GM12891 (cell line): Measurements from ENCODE around the gene LRIT1.

Source experiments
- DNase-seq: peaks from one replicate; pipeline ENCODE4 v3.0.0; 2011; ENCODE audit warnings: low spot score; ENCODE audit not compliant: insufficient read length
- FAIRE-seq: peaks from 2 replicates; lab custom pipeline; 2011; peaks lifted over from hg19 to GRCh38; lab: Jason Lieb, UNC
- PAX5 ChIP-seq: IDR thresholded peaks from 2 replicates; pipeline ENCODE4 v1.6.1; 2011; ENCODE audit warnings: low read length, moderate library complexity, mild to moderate bottlenecking; ENCODE audit not compliant: insufficient read depth, severe bottlenecking
- POLR2A ChIP-seq: IDR thresholded peaks from 2 replicates; pipeline ENCODE4 v1.6.1; 2011; ENCODE audit warnings: low read depth, low read length, control low read depth
- POLR2AphosphoS5 ChIP-seq: IDR thresholded peaks from 2 replicates; pipeline ENCODE4 v1.6.1; 2011; ENCODE audit warnings: low read depth, low read length, control low read depth
- POU2F2 ChIP-seq: IDR thresholded peaks from 2 replicates; pipeline ENCODE4 v1.6.1; 2011; ENCODE audit warnings: low read depth, mild to moderate bottlenecking, control low read depth, low read length, moderate library complexity
- SPI1 ChIP-seq: IDR thresholded peaks from 2 replicates; pipeline ENCODE4 v1.6.1; 2011; ENCODE audit warnings: low read depth, low read length, control low read depth
- TAF1 ChIP-seq: IDR thresholded peaks from 2 replicates; pipeline ENCODE4 v1.6.1; 2011; ENCODE audit warnings: low read depth, low read length, control low read depth

LRIT1 gene

GRCh38 chr10:84265418-84265817, 24.1 kb upstream of the LRIT1 start:
- FAIRE-seq (no peak), DNase-seq (no peak)
- TF ChIP-seq POLR2AphosphoS5: no peak
- no peak for TF ChIP-seq POLR2A
- TF ChIP-seq PAX5: no peak
- TF ChIP-seq TAF1: no peak
- TF ChIP-seq POU2F2: no peak
- no peak for TF ChIP-seq SPI1

GRCh38 chr10:84264611-84265141, 23.3 kb upstream of the LRIT1 start:
- TF ChIP-seq SPI1: no peak
- 0 out of 2 replicates have a peak, but pooled peaks have one; percentile 42 for TF ChIP-seq POU2F2
- no peak for DNase-seq
- peak; percentile 98 for FAIRE-seq

DNA sequence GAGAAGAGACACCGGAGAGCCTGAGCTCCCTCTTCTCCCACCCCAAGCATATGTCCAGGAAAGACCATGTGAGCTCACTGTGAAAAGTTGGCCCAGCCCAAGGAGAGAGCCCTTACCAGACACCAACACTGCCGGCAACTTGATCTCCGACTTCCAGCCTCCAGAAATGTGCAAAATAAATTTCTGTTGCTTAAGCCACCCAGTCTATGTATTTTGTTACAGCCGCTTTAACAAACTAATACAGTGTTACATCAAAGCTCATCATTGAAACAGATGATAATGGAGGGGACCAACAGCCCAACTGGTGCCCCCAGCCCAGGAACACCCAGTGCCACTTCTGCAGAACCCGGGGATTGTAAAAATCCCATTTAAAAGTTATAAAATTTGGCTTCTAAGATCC, 22.4 kb upstream of the LRIT1 start:
- TF ChIP-seq PAX5 (no peak), POLR2A (no peak), POU2F2 (no peak), SPI1 (no peak), POLR2AphosphoS5 (no peak), TAF1 (no peak)
- FAIRE-seq: no peak

DNA sequence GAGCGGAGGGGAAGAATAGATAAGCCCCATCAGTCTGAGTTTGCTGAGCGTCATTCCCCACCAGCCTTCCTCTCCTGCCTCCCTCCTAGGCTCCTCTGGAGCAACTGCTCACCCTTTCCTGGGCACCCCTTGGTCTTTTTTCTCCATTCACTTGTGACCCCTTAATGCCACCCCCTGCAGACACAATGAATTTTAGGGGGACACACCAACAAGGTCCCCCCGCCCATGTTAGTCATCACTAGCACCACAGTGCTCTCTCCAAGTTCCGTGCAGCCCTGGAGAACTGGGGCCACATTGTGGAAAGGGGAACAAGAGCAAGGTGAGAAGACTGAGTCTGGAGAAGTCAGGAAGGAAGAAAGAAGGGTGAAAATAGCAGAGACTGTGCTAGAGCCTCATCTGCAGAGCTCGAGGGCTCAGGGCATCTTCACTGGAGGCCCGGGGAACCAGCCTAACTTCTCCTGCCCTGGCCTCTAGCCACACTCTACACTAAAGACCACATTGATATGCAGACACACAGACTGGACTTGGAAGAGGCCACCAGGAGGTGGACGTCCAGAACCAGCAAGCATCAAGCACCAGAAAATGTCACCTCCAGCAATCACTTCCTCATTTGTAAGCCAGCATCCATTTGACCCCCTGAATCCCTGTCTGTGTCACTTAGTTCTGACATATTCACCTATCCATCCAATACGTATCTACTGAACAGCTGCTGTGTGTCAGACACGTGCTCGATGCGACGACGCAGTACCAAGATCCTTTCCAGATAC, 21.0 kb upstream of the LRIT1 start:
- FAIRE-seq (no peak), DNase-seq (no peak)
- TF ChIP-seq POLR2AphosphoS5 (no peak), POLR2A (no peak), POU2F2 (no peak), SPI1 (peak; percentile 77)

More for the DNA sequence above, 22.4 kb upstream of the LRIT1 start:
- no peak for DNase-seq

GRCh38 chr10:84261236-84261915, 20.0 kb upstream of the LRIT1 start:
- TF ChIP-seq PAX5 (no peak), SPI1 (no peak), TAF1 (no peak), POLR2AphosphoS5 (no peak), POLR2A (no peak), POU2F2 (no peak)
- DNase-seq (no peak), FAIRE-seq (no peak)

GRCh38 chr10:84258034-84258695, 16.8 kb upstream of the LRIT1 start:
- FAIRE-seq: no peak
- TF ChIP-seq TAF1 (no peak), SPI1 (no peak), POU2F2 (no peak), POLR2A (no peak), PAX5 (no peak), POLR2AphosphoS5 (no peak)

GRCh38 chr10:84257343-84258020, 16.1 kb upstream of the LRIT1 start:
- DNase-seq (no peak), FAIRE-seq (no peak)
- TF ChIP-seq POU2F2: no peak
- TF ChIP-seq POLR2AphosphoS5: no peak
- no peak for TF ChIP-seq TAF1
- no peak for TF ChIP-seq PAX5
- no peak for TF ChIP-seq SPI1
- no peak for TF ChIP-seq POLR2A

More at GRCh38 chr10:84258034-84258695, 16.8 kb upstream of the LRIT1 start:
- no peak for DNase-seq

DNA sequence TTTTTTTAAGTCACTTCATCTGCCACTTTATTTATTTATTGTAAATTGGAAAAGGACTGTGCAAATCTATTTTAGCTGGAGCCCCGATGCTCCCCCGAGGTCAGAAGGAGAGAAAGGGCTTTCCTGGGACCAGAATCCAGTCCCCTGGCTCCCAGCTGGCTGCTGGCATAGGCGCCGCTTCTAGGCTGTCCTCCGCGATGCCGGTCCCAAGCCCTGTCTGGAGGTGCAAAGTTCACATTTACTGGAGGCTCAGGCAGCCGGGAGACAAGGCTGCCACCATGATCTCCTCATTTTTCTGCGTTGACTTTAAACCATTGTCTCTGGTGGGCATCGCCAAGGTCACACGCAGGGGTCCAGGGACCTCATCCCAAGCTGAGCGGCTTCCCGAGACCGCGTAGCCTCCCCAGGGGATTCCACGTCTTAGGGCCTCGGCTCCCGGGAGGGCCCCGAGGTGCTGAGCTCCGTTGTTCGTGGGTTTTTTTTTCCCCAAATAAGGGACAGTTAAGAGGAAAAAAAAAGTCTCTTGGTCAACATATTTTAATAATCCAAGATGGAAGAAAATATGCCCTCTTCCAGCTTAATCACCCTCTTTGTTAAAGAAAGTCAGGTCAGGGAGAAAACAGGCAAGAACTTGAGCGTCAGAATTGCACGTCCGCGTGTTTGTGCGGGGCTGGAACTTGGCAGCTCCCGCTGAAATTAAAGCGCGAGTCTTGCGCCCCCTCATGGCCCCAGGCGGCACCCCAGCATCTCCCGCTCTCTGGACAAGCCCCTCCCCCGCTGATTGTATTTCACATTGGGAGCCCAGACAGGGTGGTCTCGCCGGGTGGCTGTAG, 15.4 kb upstream of the LRIT1 start:
- no peak for DNase-seq
- FAIRE-seq: no peak
- TF ChIP-seq SPI1 (no peak), PAX5 (no peak), POU2F2 (no peak), POLR2AphosphoS5 (no peak), POLR2A (no peak), TAF1 (no peak)
